ENCODE results near the gene SUSD4. TPM values are rescaled to one million over a fixed set of nuclear protein-coding genes. Genes with fewer than 3 reads are reported as not detected.

Gene SUSD4
- total RNA-seq, 1 donor from 2014 or later = 7.0 TPM

DNA sequence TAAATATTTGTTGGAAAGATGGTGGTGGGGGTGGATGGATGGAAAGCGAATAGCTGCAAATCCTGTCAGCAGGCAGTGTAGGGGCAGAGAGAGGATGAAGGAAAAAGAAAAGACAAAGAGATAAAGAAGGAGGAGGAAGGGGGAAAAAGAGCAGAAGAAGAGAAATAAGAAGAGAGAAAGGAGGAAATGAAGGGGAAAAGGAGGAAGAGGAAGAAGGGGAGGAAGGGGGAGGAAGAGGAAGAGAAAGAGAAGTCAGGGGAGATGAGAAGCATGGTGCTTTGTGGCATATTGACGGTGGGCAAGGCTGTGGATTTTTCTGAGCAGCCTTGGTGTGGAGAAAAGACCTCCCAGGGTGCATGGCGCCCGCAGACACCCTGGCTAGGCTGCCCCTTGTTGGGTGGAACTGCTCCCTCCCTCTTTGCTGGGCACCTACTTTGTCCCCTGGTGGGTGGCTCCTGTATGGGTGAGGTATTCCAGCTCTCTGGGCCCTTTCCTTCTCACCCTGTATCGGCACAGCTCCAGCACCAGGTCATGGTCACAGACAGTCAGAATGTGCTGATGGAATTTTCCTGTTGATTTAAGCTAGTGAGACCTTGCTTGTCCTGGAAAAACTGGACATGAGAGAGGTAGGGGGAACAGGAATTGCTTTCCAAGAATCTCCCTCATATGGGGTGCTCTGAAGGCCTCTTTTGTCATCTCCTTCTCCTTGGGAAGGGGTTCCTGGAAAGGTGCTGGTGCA lies 175.2 kb downstream of the SUSD4 start:
- no peaks in the 10 kb centered on the region for H3K36me3 Mint-ChIP-seq
- H3K9me3 Mint-ChIP-seq = no peaks in the 10 kb centered on the region
- H3K4me1 Mint-ChIP-seq (ENCODE audit: unreplicated experiment) = no peaks in the 10 kb centered on the region
- DNase-seq (ENCODE audit: extremely low spot score, unreplicated experiment) = no peak
- peaks cover 24% of the 10 kb centered on the region for H3K27me3 Mint-ChIP-seq
- H3K27ac Mint-ChIP-seq = no peak overlapping the region
- H3K4me3 Mint-ChIP-seq = no peak overlapping the region
- TF ChIP-seq, protein P1, sequence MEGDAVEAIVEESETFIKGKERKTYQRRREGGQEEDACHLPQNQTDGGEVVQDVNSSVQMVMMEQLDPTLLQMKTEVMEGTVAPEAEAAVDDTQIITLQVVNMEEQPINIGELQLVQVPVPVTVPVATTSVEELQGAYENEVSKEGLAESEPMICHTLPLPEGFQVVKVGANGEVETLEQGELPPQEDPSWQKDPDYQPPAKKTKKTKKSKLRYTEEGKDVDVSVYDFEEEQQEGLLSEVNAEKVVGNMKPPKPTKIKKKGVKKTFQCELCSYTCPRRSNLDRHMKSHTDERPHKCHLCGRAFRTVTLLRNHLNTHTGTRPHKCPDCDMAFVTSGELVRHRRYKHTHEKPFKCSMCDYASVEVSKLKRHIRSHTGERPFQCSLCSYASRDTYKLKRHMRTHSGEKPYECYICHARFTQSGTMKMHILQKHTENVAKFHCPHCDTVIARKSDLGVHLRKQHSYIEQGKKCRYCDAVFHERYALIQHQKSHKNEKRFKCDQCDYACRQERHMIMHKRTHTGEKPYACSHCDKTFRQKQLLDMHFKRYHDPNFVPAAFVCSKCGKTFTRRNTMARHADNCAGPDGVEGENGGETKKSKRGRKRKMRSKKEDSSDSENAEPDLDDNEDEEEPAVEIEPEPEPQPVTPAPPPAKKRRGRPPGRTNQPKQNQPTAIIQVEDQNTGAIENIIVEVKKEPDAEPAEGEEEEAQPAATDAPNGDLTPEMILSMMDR (conservative IDR thresholded peaks at IDR 0.05) = no peak

DNA sequence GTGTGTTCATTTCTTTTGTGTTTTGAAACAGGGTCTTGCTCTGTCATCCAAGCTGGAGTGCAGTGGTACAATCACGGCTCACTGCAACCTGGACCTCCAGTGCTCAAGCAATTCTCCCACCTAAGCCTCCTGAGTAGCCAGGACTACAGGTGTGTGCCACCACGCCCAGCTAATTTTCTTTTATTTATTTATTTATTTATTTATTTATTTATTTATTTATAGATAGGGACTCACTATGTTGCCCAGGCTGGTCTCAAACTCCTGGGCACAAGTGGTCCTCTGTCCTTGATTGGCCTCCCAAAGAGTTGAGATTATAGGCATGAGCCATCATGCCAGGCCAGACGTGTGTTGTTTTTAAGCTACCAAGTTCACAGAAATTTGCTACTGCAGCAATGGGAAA lies 177.2 kb downstream of the SUSD4 start:
- Mint-ChIP-seq H3K36me3 (no peaks in the 10 kb centered on the region), H3K4me3 (no peak overlapping the region), H3K27ac (no peak overlapping the region), H3K9me3 (no peaks in the 10 kb centered on the region), H3K27me3 (peaks cover 29% of the 10 kb centered on the region), H3K4me1 (ENCODE audit: unreplicated experiment) (no peaks in the 10 kb centered on the region)
- TF ChIP-seq, protein P1 (conservative IDR thresholded peaks at IDR 0.05) = no peak
- DNase-seq (ENCODE audit: extremely low spot score, unreplicated experiment) = no peak

- H3K27ac Mint-ChIP-seq = no peak overlapping the region
- no peaks in the 10 kb centered on the region for H3K36me3 Mint-ChIP-seq
- TF ChIP-seq, protein P1 (conservative IDR thresholded peaks at IDR 0.05) = no peak
- peaks cover 11% of the 10 kb centered on the region for H3K4me1 Mint-ChIP-seq (ENCODE audit: unreplicated experiment)
- H3K4me3 Mint-ChIP-seq = no peak overlapping the region
- no peaks in the 10 kb centered on the region for H3K9me3 Mint-ChIP-seq
- peaks cover 27% of the 10 kb centered on the region for H3K27me3 Mint-ChIP-seq
- DNase-seq (ENCODE audit: extremely low spot score, unreplicated experiment) = no peak
These were observed 180.6 kb downstream of the SUSD4 start for GRCh38 chr1:223183268-223183862.

DNA sequence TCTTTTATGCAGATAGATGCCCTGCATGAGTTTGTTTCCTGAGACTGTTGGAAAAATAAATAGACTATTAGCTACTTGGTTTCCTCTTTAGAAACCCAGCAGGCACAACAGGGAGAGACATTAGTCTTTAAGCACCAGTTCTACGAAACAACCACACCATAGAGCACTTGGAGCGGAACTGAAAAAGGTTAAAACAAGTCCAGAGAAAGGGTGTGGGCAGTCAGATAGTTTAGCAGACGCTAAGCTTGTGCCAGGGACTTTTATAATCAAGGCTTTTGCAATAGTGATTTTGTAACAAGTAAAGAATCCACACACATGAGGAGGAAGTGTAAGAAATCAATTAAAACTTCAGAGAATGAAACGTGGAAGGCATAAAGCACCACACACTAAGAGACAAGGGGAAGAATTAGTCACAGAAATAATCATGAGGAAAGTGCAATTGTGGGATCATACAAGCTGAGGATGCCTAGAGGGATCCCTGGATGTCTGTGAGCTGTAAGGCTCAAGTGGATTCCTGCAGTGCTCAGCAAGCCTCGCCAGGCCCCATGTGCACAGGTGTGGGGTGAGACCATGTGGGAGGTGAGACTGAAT lies 183.2 kb downstream of the SUSD4 start:
- Mint-ChIP-seq H3K9me3 (no peaks in the 10 kb centered on the region), H3K36me3 (no peaks in the 10 kb centered on the region), H3K27me3 (peaks cover 16% of the 10 kb centered on the region), H3K4me3 (no peak overlapping the region), H3K27ac (no peak overlapping the region), H3K4me1 (ENCODE audit: unreplicated experiment) (peaks cover 19% of the 10 kb centered on the region)
- DNase-seq (ENCODE audit: extremely low spot score, unreplicated experiment) = no peak
- TF ChIP-seq, protein P1 (conservative IDR thresholded peaks at IDR 0.05) = no peak

GRCh38 chr1:223179786-223180185 lies 184.2 kb downstream of the SUSD4 start:
- peaks cover 16% of the 10 kb centered on the region for H3K27me3 Mint-ChIP-seq

More at GRCh38 chr1:223179786-223180185, 184.2 kb downstream of the SUSD4 start:
- Mint-ChIP-seq H3K9me3 (no peaks in the 10 kb centered on the region), H3K27ac (no peak overlapping the region), H3K36me3 (no peaks in the 10 kb centered on the region), H3K4me3 (no peak overlapping the region), H3K4me1 (ENCODE audit: unreplicated experiment) (peaks cover 19% of the 10 kb centered on the region)
- TF ChIP-seq, protein P1 (conservative IDR thresholded peaks at IDR 0.05) = no peak
- no peak for DNase-seq (ENCODE audit: extremely low spot score, unreplicated experiment)

Data from type B pancreatic cell (in vitro differentiated cells).